GM15510 (cell line): Measurements from ENCODE around the gene RIMS1.

Experiments used
- POLR2A ChIP-seq: IDR thresholded peaks from 3 replicates; pipeline ENCODE4 v1.6.1; 2011; ENCODE audit warnings: borderline replicate concordance; ENCODE audit not compliant: insufficient read length; ENCODE audit errors: extremely low read depth

The RIMS1 gene

GRCh38 chr6:72382602-72383529, 496.5 kb downstream of the RIMS1 start:
- TF ChIP-seq POLR2A, result no peak

- TF ChIP-seq POLR2A, result no peak
Observed at GRCh38 chr6:72386324-72386723, 500.0 kb downstream of the RIMS1 start.

DNA sequence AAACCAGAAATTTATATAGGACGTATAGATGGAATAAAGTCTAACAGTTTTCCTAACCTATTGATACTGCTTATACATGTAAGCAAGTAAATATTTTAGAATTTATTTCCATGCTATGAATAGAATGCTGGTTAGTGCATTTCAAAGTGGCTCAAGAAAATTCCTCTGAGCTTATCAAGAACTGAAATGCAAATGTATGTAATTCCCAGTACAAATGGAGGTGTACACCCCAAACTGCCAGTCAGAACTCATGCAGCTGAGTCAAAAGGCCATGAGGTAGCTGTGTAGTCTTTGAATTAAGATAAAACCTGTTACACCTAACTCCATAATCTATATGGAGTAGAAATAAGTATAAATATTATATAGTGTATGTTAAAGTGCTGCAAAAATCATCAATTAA, 503.3 kb downstream of the RIMS1 start:
- TF ChIP-seq POLR2A, result no peak

GRCh38 chr6:72390548-72390947, 504.2 kb downstream of the RIMS1 start:
- TF ChIP-seq POLR2A, result no peak

- TF ChIP-seq POLR2A, result no peak
Observed at GRCh38 chr6:72401865-72402264, 515.5 kb downstream of the RIMS1 start.

- TF ChIP-seq POLR2A, result no peak
Observed at GRCh38 chr6:72403413-72403812, 517.1 kb downstream of the RIMS1 start.

GRCh38 chr6:72406517-72406916, 520.2 kb downstream of the RIMS1 start:
- TF ChIP-seq POLR2A, result no peak

- no peak for TF ChIP-seq POLR2A
Observed at GRCh38 chr6:72410769-72411168, 524.4 kb downstream of the RIMS1 start.

DNA sequence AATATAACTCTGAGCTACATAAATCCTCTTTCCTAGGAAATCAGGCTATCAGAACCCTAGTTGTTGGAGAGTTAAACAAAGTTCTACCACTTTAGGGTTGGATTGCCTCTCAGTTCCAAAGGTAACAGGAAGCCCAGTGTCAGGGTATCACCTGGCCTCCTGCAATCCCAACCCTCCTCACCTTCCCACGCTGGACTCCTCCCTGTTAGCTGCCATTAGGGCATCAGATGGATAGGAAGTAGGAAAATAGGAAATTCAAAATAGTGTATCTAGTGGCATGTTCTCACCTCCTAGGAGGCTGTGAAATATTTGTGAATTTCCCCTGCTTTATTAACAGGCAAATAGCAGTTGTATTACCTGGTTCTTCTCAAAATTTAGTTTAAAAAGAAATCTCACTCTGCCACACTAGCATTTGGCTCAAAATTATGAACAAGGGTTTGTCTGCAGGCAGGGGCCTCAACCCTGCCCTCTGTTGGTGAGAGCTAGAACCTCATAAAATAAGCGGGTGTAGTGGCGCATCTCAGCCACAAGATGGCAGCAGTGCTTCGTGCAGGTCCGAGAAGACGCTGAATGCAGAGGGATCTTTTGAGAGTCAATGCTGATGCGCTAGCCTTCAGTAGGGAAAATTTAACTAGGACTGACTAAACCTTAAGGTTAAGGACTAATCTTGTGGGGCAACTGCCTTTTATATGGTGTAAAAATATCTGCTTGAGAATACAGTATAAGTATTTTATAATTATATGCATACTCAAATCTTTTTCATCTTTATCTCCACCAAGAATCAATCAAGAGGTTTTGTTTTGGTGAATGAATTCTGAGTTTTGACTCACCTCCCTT, 525.7 kb downstream of the RIMS1 start:
- TF ChIP-seq POLR2A, result no peak

DNA sequence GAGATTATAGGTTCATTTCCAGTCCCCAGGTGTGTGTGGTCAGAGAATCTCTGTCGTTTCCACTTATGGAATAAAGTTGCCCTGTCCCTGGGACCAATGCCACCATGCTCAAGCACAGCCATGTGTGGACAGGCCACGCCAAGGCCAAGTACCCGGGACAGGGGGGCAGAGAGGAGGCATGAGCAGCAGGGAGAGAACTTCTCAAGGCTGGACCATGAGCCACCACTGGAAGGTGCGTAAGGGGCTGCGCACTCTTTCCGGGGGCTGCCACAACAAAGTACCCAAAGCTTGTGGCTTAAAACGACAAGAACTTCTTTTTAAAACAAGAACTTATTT, 526.3 kb downstream of the RIMS1 start:
- TF ChIP-seq POLR2A, result no peak

DNA sequence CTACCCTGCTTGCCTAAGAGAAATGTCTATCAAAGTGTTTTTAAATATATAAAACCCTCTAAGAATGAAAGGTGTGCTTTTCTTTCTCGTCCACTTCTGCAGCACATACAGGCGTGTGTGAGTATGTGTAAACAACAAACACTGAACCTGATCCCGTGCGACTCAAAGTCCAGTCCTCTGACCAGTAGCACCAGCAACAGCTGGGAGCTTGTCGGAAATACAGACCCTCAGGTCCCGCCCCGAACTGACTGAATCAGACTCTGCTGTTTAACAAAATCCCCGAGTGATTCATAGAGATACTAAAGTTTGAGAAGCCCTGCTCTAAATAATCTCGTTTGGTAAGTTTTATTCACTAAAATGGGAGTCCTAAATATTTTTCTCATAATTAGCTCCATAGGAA, 527.5 kb downstream of the RIMS1 start:
- no peak for TF ChIP-seq POLR2A

DNA sequence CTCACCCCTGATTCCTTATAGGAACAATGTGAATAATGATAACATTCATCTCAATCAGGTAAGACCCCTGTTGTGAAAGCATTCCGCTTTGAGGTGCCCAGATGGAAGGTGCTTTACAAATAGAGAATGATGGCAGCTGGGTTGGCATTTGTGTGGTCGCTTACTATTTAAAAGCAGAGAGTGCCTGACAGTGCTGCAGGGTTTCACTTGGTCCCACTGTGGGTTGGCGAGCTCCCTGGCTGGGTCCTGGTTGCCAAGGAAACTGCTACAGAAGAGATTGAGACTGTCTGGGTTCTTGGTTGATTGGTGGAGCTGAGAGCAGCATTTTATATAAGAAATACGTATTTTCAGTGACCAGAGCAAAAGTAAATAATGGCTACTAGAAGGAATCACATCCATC, 528.3 kb downstream of the RIMS1 start:
- TF ChIP-seq POLR2A, result no peak

GRCh38 chr6:72416744-72417465, 530.6 kb downstream of the RIMS1 start:
- TF ChIP-seq POLR2A, result no peak

- TF ChIP-seq POLR2A, result no peak
Observed at GRCh38 chr6:72417759-72418158, 531.4 kb downstream of the RIMS1 start.

DNA sequence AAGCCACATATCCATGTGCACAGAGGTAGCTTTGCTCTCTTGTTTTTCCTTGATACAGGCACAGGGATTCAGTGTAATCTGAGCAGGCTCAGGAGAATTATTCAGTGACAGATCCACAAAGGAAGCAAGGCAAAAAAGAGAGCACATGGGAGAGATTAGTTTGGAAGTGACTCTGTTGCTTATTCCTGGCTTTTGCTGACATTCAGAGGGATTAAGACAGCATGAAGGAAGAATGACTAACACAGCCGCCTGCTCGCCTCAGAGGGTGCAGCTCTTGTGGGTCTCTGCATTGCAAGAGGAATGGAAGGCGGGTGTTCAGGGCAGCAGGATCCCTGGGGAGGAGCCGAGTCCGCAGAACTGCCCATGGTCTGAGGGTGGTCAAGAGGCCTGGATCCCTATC, 532.1 kb downstream of the RIMS1 start:
- TF ChIP-seq POLR2A, result no peak
